ENCODE results near the gene NDUFV3.

NDUFV3 gene

DNA sequence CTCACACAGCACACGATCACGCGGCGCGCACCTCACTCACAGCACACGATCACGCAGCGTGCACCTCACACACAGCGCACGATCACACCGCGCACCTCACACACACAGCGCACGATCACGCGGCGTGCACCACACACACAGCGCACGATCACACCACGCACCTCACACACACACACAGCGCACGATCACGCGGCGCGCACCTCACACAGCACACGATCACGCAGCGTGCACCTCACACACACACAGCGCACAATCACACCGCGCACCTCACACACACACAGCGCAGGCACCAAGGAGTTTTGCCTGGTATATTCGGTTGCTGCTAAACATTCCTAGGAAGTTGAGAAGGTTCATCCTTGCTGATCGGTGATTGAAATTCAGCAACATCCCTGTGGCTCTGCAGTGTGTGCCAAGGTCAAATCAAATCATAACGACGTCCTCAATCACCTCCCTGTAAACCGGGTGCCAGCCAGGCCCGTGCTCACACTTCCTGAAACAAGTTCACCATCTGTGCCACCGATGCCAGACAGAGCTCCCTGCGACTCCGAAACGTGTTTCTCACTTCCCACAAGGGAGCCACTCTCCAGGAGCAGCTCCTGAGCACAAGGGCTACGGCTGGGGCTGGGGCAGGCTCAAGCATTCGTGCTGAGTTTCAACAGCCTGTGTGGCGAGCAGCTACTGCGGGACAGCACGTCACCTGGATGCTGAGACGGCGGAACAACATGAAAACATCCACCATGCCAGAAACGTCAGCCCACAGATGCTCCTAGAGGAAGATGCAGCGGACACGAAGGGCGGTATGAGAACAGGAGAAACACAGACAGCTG lies 44.0 kb upstream of the NDUFV3 start:
- H3K36me3 ChIP-seq (ENCODE audit: insufficient read depth, insufficient read length, low read length): peaks cover 95% of the 10 kb centered on the region
- no peaks in the 10 kb centered on the region for H3K27me3 ChIP-seq (ENCODE audit: insufficient read depth, insufficient read length)
- H3K9me3 ChIP-seq (ENCODE audit: insufficient read depth, low read length): no peaks in the 10 kb centered on the region
- TF ChIP-seq SUZ12 (IDR thresholded peaks at IDR 0.05; ENCODE audit: extremely low read depth, insufficient read depth, insufficient read length) (no peak), YY1 (IDR thresholded peaks at IDR 0.05; ENCODE audit: insufficient read depth, insufficient read length) (no peak), ZNF274 (IDR thresholded peaks at IDR 0.05; ENCODE audit: low read depth, low read length) (no peak)
- no peak for DNase-seq (ENCODE audit: low read depth, low spot score)
- no peak overlapping the region for H3K9ac ChIP-seq (ENCODE audit: insufficient read length, low read depth)
- H3K4me1 ChIP-seq (ENCODE audit: insufficient read depth, insufficient read length): peaks cover 6% of the 10 kb centered on the region
- no peak overlapping the region for H3K4me3 ChIP-seq (ENCODE audit: insufficient read length, low read depth)

DNA sequence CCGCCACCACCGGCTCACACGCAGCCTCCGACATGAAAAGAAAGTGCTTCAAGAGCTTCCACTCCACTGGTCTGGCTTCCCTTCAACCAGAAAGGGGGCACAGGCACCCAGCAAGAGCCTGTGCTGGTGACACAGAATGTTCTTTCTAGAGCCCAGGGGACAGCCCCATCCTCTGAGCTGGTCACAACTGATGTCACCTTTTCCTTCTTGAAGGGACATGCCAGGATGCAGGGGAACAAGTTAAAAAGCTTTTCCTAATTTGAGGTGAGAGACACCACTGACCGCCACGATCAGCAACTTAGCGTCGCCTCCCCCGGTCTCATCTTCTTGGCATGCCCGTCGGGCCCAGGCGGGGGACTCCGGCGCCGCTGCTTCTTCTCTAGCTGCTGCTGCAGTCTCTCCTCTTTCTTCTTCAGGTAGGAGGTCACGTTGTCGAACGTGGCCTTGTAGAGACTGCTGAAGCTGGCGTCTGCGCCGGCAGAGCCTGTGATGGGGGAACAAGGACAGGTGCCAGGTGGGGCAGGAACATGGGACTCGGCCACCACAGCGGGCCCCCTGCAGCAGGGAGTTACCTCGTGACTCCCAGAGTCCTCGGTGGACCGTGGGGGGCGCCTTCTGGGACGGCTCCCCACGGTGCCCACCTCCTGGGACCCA lies 43.2 kb upstream of the NDUFV3 start:
- no peak overlapping the region for H3K4me3 ChIP-seq (ENCODE audit: insufficient read length, low read depth)
- TF ChIP-seq YY1 (IDR thresholded peaks at IDR 0.05; ENCODE audit: insufficient read depth, insufficient read length) (no peak), SUZ12 (IDR thresholded peaks at IDR 0.05; ENCODE audit: extremely low read depth, insufficient read depth, insufficient read length) (no peak), ZNF274 (IDR thresholded peaks at IDR 0.05; ENCODE audit: low read depth, low read length) (no peak)
- H3K36me3 ChIP-seq (ENCODE audit: insufficient read depth, insufficient read length, low read length): peaks cover 95% of the 10 kb centered on the region
- H3K9ac ChIP-seq (ENCODE audit: insufficient read length, low read depth): no peak overlapping the region
- H3K4me1 ChIP-seq (ENCODE audit: insufficient read depth, insufficient read length): peaks cover 3% of the 10 kb centered on the region
- DNase-seq (ENCODE audit: low read depth, low spot score): no peak
- no peaks in the 10 kb centered on the region for H3K27me3 ChIP-seq (ENCODE audit: insufficient read depth, insufficient read length)
- H3K9me3 ChIP-seq (ENCODE audit: insufficient read depth, low read length): no peaks in the 10 kb centered on the region

DNA sequence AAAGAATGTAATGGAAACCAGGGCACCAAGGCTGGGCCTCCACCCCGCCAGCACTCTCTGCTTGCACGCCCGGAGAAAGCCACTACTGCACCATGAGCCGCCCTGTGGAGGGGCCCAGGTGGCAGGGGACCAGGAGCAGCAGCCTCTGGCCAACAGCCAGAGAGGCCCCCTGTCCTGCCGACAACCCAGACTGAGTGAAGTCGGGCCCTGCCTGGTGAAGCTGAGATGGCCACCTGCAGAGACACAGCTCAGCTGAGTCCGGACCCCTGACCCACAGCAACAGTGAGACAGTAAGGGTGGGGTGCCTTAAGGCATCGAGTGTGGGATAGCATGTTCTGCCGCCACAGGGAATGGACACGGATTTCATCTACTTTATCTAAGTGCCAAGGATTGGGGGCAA lies 42.6 kb upstream of the NDUFV3 start:
- Histone ChIP-seq H3K36me3 (ENCODE audit: insufficient read depth, insufficient read length, low read length) (peaks cover 95% of the 10 kb centered on the region), H3K9ac (ENCODE audit: insufficient read length, low read depth) (no peak overlapping the region), H3K27me3 (ENCODE audit: insufficient read depth, insufficient read length) (no peaks in the 10 kb centered on the region)

DNA sequence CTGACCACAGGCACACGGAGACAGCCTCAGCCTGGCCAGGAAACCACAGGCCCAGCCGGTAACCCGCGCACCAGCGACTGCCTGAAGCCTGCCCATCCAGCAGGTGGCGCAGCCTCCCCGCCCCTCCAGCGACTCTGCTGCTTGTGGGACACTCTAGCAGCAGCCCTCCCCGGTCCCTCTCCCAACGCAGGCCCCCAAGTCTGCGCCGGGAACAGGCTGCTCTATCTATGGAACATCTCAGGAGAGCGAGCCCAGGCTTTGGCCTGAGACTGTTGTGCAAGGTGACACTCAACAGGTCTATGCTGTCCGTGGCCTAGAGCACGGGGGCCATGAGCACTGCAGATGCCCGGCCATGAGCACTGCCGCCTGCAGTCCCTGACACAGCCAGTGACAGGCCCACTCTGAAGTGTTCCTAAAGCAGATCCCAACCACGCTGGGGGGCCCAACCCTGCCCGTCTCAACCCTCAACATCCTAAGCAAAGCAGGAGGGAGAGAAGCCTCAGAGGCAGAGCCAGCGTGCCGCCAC lies 42.2 kb upstream of the NDUFV3 start:
- H3K4me1 ChIP-seq (ENCODE audit: insufficient read depth, insufficient read length): peaks cover 2% of the 10 kb centered on the region
- peaks cover 95% of the 10 kb centered on the region for H3K36me3 ChIP-seq (ENCODE audit: insufficient read depth, insufficient read length, low read length)
- TF ChIP-seq YY1 (IDR thresholded peaks at IDR 0.05; ENCODE audit: insufficient read depth, insufficient read length) (no peak), SUZ12 (IDR thresholded peaks at IDR 0.05; ENCODE audit: extremely low read depth, insufficient read depth, insufficient read length) (no peak), ZNF274 (IDR thresholded peaks at IDR 0.05; ENCODE audit: low read depth, low read length) (no peak)
- DNase-seq (ENCODE audit: low read depth, low spot score): no peak
- no peak overlapping the region for H3K4me3 ChIP-seq (ENCODE audit: insufficient read length, low read depth)
- H3K27me3 ChIP-seq (ENCODE audit: insufficient read depth, insufficient read length): no peaks in the 10 kb centered on the region
- H3K9ac ChIP-seq (ENCODE audit: insufficient read length, low read depth): no peak overlapping the region
- H3K9me3 ChIP-seq (ENCODE audit: insufficient read depth, low read length): no peaks in the 10 kb centered on the region

More for the DNA sequence above, 42.6 kb upstream of the NDUFV3 start:
- Histone ChIP-seq H3K9me3 (ENCODE audit: insufficient read depth, low read length) (no peaks in the 10 kb centered on the region), H3K4me3 (ENCODE audit: insufficient read length, low read depth) (no peak overlapping the region), H3K4me1 (ENCODE audit: insufficient read depth, insufficient read length) (peaks cover 2% of the 10 kb centered on the region)
- DNase-seq (ENCODE audit: low read depth, low spot score): no peak
- TF ChIP-seq YY1 (IDR thresholded peaks at IDR 0.05; ENCODE audit: insufficient read depth, insufficient read length) (no peak), ZNF274 (IDR thresholded peaks at IDR 0.05; ENCODE audit: low read depth, low read length) (no peak), SUZ12 (IDR thresholded peaks at IDR 0.05; ENCODE audit: extremely low read depth, insufficient read depth, insufficient read length) (no peak)

DNA sequence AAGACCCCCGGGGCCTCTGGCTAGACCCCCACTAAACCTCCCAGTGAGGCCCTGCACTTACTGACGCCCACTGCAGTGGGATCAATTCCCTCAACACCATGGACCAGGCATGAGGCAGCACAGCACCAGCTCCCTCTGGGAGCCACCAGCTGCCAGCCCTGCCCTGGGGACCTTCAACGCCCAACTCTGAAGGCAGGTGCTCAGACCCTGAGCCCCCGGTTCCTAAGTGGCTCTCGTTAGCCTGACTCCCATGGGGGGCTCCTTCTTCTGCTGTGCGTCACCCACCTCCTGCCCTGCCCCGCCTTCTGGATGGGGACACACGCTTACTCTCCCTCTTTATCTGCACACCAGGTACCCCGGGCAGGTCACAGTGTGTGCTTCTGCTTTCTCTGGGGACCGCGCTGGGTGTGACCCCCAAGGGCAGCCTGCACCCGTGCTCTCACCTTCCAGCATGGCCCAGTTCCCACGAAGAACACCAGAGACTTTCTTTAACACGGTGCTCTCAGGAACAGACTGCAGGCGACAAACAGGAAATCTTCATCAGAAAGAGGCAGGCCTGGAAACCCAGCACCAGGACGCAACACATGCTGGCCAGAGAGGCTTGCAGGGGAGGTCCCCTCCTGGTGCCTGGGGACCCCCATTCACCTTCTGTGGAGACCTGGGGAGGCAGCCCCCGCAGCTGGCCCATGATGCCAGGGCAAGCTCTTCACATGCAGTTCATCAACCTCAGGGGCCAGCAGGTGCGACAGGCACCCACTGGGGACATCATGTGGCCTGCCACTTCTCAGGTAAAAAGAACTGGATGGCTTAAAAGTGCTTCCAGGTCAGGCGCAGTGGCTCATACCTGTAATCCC lies 41.1 kb upstream of the NDUFV3 start:
- TF ChIP-seq YY1 (IDR thresholded peaks at IDR 0.05; ENCODE audit: insufficient read depth, insufficient read length): no peak
- TF ChIP-seq SUZ12 (IDR thresholded peaks at IDR 0.05; ENCODE audit: extremely low read depth, insufficient read depth, insufficient read length): no peak
- no peak for TF ChIP-seq ZNF274 (IDR thresholded peaks at IDR 0.05; ENCODE audit: low read depth, low read length)
- Histone ChIP-seq H3K4me3 (ENCODE audit: insufficient read length, low read depth) (no peak overlapping the region), H3K36me3 (ENCODE audit: insufficient read depth, insufficient read length, low read length) (peaks cover 96% of the 10 kb centered on the region), H3K4me1 (ENCODE audit: insufficient read depth, insufficient read length) (peaks cover 2% of the 10 kb centered on the region), H3K9ac (ENCODE audit: insufficient read length, low read depth) (no peak overlapping the region), H3K27me3 (ENCODE audit: insufficient read depth, insufficient read length) (no peaks in the 10 kb centered on the region), H3K9me3 (ENCODE audit: insufficient read depth, low read length) (no peaks in the 10 kb centered on the region)
- DNase-seq (ENCODE audit: low read depth, low spot score): no peak

DNA sequence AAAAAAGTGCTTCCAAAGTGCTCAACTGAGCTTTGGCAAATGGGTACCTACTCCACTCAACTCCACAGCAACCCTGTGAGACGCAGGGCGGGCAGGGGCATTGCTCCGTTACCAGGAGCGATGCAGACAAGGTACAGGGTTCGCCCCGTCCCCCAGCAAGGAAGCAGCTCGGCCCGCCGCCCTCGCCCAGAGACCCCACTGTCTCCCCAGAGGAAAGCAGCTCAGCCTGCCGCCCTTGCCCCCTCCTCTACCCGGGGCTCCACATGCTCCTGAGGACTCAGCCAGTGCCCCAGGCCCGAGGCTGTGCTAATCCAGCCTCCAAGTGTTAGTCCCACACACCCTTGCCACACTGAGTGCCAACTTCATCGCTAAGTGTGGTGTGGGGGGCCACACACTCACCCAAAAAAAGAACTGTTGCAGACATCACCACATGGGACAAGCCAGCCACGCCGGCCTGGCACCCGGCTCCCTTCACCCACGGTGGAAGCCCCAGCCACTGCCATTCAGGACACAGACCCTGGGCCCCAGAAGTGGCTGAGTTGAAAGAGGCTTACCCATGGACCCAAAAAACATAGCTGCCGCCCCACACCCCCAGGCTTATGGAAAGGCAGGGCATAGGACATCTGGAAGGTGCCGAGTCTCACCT lies 40.1 kb upstream of the NDUFV3 start:
- TF ChIP-seq SUZ12 (IDR thresholded peaks at IDR 0.05; ENCODE audit: extremely low read depth, insufficient read depth, insufficient read length) (no peak), ZNF274 (IDR thresholded peaks at IDR 0.05; ENCODE audit: low read depth, low read length) (no peak), YY1 (IDR thresholded peaks at IDR 0.05; ENCODE audit: insufficient read depth, insufficient read length) (no peak)
- H3K9ac ChIP-seq (ENCODE audit: insufficient read length, low read depth): no peak overlapping the region
- H3K9me3 ChIP-seq (ENCODE audit: insufficient read depth, low read length): no peaks in the 10 kb centered on the region
- no peak for DNase-seq (ENCODE audit: low read depth, low spot score)
- H3K4me3 ChIP-seq (ENCODE audit: insufficient read length, low read depth): no peak overlapping the region
- H3K27me3 ChIP-seq (ENCODE audit: insufficient read depth, insufficient read length): no peaks in the 10 kb centered on the region
- peaks cover 95% of the 10 kb centered on the region for H3K36me3 ChIP-seq (ENCODE audit: insufficient read depth, insufficient read length, low read length)
- H3K4me1 ChIP-seq (ENCODE audit: insufficient read depth, insufficient read length): no peaks in the 10 kb centered on the region
